ENCODE results near the gene CD5L. TPM values are rescaled to one million over a fixed set of nuclear protein-coding genes. Genes with fewer than 3 reads are reported as not detected.

The CD5L gene
- total and polyA plus RNA-seq, 2 of the 8 experiments (the other 6 are each of a cell fraction or from before 2014, with no cell fraction given): not detected

DNA sequence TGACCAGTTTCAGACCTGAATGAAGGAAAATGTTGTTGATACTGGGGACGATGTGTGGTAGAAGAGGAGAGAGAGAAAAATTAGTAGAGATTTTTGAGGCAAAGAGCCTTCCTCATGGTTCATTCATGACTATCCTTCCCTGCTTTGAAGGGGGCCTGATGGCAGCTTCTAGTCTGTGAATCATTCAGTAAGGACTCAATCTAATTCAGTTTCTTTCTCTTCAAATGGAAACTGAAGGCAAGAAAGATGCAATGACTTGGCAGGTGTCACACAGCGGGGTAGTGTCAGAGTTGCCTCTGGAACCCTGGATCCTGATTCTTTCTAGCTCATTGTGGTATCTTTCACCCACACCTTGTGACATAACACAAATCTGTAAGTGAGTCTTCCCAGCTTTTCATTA is 14.9 kb upstream of the CD5L start:
- Histone ChIP-seq H3K4me3 (ENCODE audit: extremely low read depth in 1 of 4, insufficient read depth in 2 of 4, low read depth in 3 of 4, low read length in 4 of 4) (no peak overlapping the region), H4K20me1 (replicated peaks in 1 of 2; ENCODE audit: control insufficient read depth in 1 of 2, insufficient read depth in 2 of 2, low read length in 2 of 2) (no peaks in the 10 kb centered on the region), H3K79me2 (ENCODE audit: control insufficient read depth in 1 of 2, insufficient read depth in 2 of 2, low read length in 2 of 2) (no peaks in the 10 kb centered on the region), H3K9ac (replicated peaks in 1 of 4; ENCODE audit: extremely low read depth in 1 of 4, low read depth in 3 of 4, low read length in 3 of 4) (no peak overlapping the region), H3K23ac (ENCODE audit: insufficient read length) (no peak overlapping the region), H3K14ac (ENCODE audit: insufficient read length) (no peak overlapping the region), H2AFZ (ENCODE audit: low read length) (no peak overlapping the region), H3K27ac (ENCODE audit: low read depth, low read length) (no peak overlapping the region), H3K23me2 (ENCODE audit: low read depth, low read length) (no peaks in the 10 kb centered on the region), H3K4ac (replicated peaks; ENCODE audit: insufficient read length, low read depth, low read length) (no peak overlapping the region), H3K36me3 (ENCODE audit: control insufficient read depth in 2 of 4, insufficient read depth in 4 of 4, low read length in 3 of 4) (no peaks in the 10 kb centered on the region), H2BK20ac (ENCODE audit: low read length) (no peak overlapping the region), H3K79me1 (ENCODE audit: low read depth, low read length) (no peaks in the 10 kb centered on the region), H2BK15ac (ENCODE audit: low read length) (no peak overlapping the region), H4K91ac (replicated peaks; ENCODE audit: insufficient read length, low read length) (no peak overlapping the region), H3K18ac (ENCODE audit: extremely low read depth, low read length) (no peak overlapping the region), H2BK120ac (replicated peaks; ENCODE audit: low read depth, low read length) (no peak overlapping the region), H2BK5ac (ENCODE audit: low read depth, low read length) (no peak overlapping the region), H3K27me3 (replicated peaks in 1 of 4; ENCODE audit: control insufficient read depth in 3 of 4, extremely low read depth in 1 of 4, insufficient read depth in 3 of 4, low read length in 3 of 4) (no peaks in the 10 kb centered on the region), H2BK12ac (ENCODE audit: low read depth, low read length) (no peak overlapping the region), H3K9me3 (ENCODE audit: insufficient read depth in 2 of 2, low read depth in 1 of 2, low read length in 1 of 2) (no peaks in the 10 kb centered on the region), H4K5ac (ENCODE audit: insufficient read length, low read depth, low read length) (no peak overlapping the region), H3K56ac (replicated peaks; ENCODE audit: insufficient read length, low read depth, low read length) (no peak overlapping the region), H3K4me2 (ENCODE audit: insufficient read depth in 1 of 2, low read depth in 2 of 2, low read length in 2 of 2) (no peak overlapping the region), H3K4me1 (replicated peaks in 1 of 4; ENCODE audit: control insufficient read depth in 3 of 4, insufficient read depth in 4 of 4, low read length in 3 of 4) (no peaks in the 10 kb centered on the region), H2AK5ac (ENCODE audit: low read depth, low read length) (no peak overlapping the region), H4K8ac (ENCODE audit: extremely low read depth, insufficient read depth, low read length) (no peak overlapping the region)
- 92 to 100% methylated on average over 1 to 2 of the region's 2 CpGs for WGBS, 2 experiments (ENCODE audit: extremely low coverage in 1 of 2, insufficient coverage in 1 of 2, insufficient read length in 1 of 2, insufficient replicate concordance in 2 of 2, low coverage in 1 of 2, low lambda C conversion rate in 2 of 2, missing lambda C conversion rate in 1 of 2)
- DNase-seq (ENCODE audit: low read depth in 1 of 2, low spot score in 2 of 2) (no peak), FAIRE-seq (no peak)
- CTCF ChIA-PET (ENCODE audit: partially characterized antibody): interaction anchor here (1.2 kb wide), 1 partner anchor 10 kb away, joined by 5 read pairs; no protein-coding TSS in a partner anchor
- POLR2A ChIA-PET (ENCODE audit: partially characterized antibody): no interaction called here
- TF ChIP-seq RXRA (IDR thresholded peaks at IDR 0.05; ENCODE audit: insufficient read depth, low read depth, low read length) (no peak), CTBP2 (IDR thresholded peaks at IDR 0.05; ENCODE audit: borderline replicate concordance, insufficient read depth, insufficient read length, low read length) (no peak), YY1 (IDR thresholded peaks at IDR 0.05; ENCODE audit: low read depth, low read length) (no peak), SIN3A (conservative IDR thresholded peaks at IDR 0.05 in 1 of 2, IDR thresholded peaks at IDR 0.05 in 1 of 2; ENCODE audit: low read depth in 1 of 2, low read length in 2 of 2) (no peak), HDAC2 (IDR thresholded peaks at IDR 0.05; ENCODE audit: borderline replicate concordance in 1 of 2, low read depth in 2 of 2, low read length in 2 of 2) (no peak), KDM1A (IDR thresholded peaks at IDR 0.05; ENCODE audit: borderline replicate concordance, low read length) (no peak), SP1 (IDR thresholded peaks at IDR 0.05; ENCODE audit: low read depth, low read length) (no peak), CHD1 (IDR thresholded peaks at IDR 0.05; ENCODE audit: low read depth, low read length) (no peak), NRF1 (IDR thresholded peaks at IDR 0.05; ENCODE audit: low read depth, low read length) (no peak), BCL11A (IDR thresholded peaks at IDR 0.05; ENCODE audit: low read depth in 2 of 2, low read length in 2 of 2) (no peak), RNF2 (IDR thresholded peaks at IDR 0.05; ENCODE audit: borderline replicate concordance, low read depth, low read length, missing control alignments, poor library complexity, severe bottlenecking) (no peak), BRCA1 (IDR thresholded peaks at IDR 0.05; ENCODE audit: low read depth, low read length) (no peak), EZH2 (IDR thresholded peaks at IDR 0.05; ENCODE audit: low read depth, low read length, severe bottlenecking) (no peak), RFX5 (IDR thresholded peaks at IDR 0.05; ENCODE audit: borderline replicate concordance, low read depth, low read length) (no peak)
